ENCODE measurements around the gene CPNE9.

CPNE9 gene

GRCh38 chr3:9717563-9717962 lies 13.9 kb downstream of the CPNE9 start:
- no peak for DNase-seq

DNA sequence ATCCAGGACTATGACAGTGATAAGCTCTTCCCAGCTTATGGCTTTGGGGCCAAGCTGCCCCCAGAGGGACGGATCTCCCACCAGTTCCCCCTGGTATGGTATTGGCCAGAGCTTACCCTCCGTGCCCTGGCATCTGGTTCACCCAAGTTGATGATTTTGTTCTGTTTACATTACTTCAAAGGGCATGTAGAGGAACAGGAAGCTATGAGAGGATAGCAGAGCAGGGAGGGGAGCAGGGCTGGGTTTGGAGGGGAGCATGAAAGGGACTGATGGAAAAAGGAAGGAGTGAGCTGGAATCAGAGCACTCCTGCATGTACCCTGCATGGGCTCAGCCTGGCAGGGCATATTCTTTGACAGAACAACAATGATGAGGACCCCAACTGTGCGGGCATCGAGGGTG lies 14.5 kb downstream of the CPNE9 start:
- no peak for DNase-seq

DNA sequence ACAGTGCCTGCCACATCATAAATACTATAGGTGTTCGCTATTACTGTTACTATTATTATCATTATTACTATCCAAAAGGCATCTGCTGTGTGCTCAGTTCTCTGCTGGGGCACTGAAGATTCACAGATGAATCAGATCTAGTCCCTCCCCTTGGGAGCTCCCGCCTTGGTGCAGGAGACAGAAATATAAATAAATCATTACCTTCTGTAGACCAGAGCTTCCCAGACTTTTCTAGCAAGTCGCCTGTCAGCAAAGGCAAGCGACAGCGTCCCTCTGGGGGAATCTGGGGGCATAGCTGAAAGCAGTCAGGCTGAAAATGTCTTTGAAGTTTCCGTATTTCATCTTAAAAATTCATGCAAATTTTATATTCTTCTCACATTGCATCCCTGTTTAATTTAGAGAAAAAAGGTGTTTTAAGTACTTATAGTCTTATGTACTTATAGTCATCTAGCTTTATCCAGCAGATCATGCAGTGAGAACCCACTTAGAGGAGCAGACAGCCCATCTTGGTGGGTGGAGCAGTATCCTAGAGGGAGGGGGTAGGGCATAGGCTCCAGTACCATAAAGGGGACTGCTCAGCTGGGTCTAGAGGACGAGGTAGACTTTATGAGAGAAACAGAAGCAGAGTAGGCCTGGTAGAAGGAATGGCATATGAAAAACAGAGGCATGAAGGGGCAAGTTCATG lies 17.5 kb downstream of the CPNE9 start:
- DNase-seq: no peak

GRCh38 chr3:9721700-9722060 lies 18.0 kb downstream of the CPNE9 start:
- no peak for DNase-seq

- no peak for DNase-seq
Measured at GRCh38 chr3:9725775-9726515, 22.3 kb downstream of the CPNE9 start.

- peak; percentile 58 for DNase-seq
Measured at GRCh38 chr3:9727041-9727595, 23.5 kb downstream of the CPNE9 start.

GRCh38 chr3:9727743-9728142 lies 24.1 kb downstream of the CPNE9 start:
- no peak for DNase-seq

DNA sequence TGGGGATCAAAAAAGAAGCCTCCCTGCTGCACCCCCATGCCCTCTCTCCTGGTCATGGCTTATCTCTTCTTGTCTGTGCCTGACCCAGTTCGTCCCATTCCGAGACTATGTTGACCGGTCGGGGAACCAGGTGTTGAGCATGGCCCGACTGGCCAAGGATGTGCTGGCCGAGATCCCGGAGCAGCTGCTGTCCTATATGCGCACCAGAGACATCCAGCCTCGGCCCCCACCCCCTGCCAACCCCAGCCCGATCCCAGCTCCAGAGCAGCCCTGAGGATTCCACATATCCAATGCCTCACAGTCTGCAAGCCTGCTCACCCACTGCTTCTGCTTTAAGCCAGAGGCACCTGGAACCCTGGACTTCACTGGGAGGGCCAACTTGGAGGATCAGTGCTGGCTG lies 25.8 kb downstream of the CPNE9 start:
- no peak for DNase-seq

GRCh38 chr3:9730657-9731205 lies 27.1 kb downstream of the CPNE9 start:
- no peak for DNase-seq

GRCh38 chr3:9731206-9732079 lies 27.8 kb downstream of the CPNE9 start, which contains the start of gene BRPF1:
BRPF1 (plus strand) TSS chr3:9731735; CDS start chr3:9734141, 2,406 bp downstream.
- DNase-seq: peak; percentile 100

DNA sequence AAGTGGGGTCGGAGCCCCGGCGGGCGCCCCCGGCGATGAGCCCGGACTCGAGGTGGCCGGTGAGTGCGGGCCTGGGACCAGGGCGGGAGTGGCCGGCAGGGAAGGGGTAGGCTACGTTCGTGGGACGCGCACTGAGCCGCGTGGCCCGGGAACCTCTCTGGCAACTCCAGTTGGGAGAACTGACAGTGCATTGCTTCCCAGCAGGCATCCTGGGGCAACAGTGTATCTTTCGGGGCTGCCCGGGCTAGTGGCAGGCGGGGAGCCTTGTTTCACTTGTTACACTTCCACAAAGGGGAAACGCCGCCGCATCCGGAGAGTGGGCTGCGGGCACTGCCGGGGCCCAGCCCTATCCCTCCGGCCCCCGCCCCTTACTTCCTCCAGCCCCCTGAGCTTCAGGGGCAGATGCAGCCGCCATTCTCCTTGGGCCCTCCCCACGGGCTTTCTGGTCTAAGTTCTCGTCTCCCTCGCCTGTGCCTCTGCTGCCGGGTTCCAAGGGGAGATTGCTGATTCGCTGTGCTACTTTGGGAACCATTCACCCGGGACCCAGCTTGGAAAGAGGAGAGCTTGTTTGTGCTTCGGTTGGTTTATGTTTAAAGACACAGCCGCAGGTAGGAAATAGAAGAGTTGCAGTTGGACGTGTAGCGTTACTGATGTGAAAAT lies 28.6 kb downstream of the CPNE9 start:
- peak; percentile 40 for DNase-seq

DNA sequence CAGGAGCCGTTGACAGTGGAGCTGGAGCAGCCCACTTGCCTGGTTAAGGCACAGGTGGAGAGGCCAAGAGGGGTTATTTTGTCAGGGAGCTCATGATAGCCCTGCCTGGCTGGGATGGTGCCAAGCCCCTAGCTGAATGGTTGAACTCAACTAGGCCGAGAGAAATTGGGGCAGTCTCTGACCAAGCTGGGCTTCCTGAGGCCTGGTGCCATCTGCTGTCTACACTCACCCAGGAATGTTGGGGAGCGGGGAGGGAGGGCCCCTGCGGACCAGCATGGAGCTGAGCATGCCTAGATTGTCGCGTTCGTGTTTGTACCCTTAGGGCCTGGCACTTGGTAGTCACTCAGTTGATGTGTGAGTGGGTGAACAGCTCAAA lies 29.1 kb downstream of the CPNE9 start:
- no peak for DNase-seq

GRCh38 chr3:9736831-9737230 lies 33.2 kb downstream of the CPNE9 start:
- DNase-seq: no peak

DNA sequence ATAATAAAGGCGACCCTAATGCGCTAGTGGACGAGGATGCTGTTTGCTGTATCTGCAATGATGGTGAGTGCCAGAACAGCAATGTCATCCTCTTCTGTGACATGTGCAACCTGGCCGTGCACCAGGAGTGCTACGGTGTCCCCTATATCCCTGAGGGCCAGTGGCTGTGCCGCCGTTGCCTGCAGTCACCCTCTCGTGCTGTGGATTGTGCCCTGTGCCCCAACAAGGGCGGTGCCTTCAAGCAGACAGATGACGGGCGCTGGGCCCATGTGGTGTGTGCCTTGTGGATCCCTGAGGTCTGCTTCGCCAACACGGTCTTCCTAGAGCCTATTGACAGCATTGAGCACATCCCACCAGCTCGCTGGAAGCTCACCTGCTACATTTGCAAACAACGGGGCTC lies 35.5 kb downstream of the CPNE9 start:
- DNase-seq: no peak

- no peak for DNase-seq
Measured at GRCh38 chr3:9742560-9742959, 38.9 kb downstream of the CPNE9 start.

DNA sequence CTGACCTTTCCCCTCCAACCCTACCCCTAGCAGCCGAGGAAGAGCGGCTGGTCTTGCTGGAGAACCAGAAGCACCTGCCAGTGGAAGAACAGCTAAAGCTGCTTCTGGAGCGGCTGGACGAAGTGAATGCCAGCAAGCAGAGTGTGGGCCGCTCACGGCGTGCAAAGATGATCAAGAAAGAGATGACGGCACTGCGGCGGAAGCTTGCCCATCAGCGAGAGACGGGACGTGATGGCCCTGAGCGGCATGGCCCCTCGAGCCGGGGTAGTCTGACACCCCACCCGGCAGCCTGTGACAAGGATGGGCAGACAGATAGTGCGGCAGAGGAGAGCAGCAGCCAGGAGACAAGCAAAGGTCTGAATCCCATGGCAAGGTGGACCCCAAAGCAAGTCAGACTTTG lies 39.9 kb downstream of the CPNE9 start:
- no peak for DNase-seq

- no peak for DNase-seq
Measured at GRCh38 chr3:9744162-9744561, 40.5 kb downstream of the CPNE9 start.

- no peak for DNase-seq
Measured at GRCh38 chr3:9745521-9745920, 41.9 kb downstream of the CPNE9 start.

- DNase-seq: no peak
Measured at GRCh38 chr3:9746330-9746729, 42.7 kb downstream of the CPNE9 start.

- no peak for DNase-seq
Measured at GRCh38 chr3:9747267-9747666, 43.6 kb downstream of the CPNE9 start.

- no peak for DNase-seq
Measured at GRCh38 chr3:9748031-9748430, 44.4 kb downstream of the CPNE9 start.

GRCh38 chr3:9749296-9749644 lies 45.6 kb downstream of the CPNE9 start:
- DNase-seq: no peak
